Stimulated activated CD8-positive, alpha-beta memory T cell treated with anti-CD3 and anti-CD28 coated beads, Interleukin-12 subunit alpha, Interleukin-12 subunit beta, amount 100 ng/mL, for 4 hours (primary cell): Measurements from ENCODE around the gene ZNF488.
"Not testable (repeated sequence)": the region's sequence is repeated elsewhere in the genome, so short reads cannot be mapped to it uniquely, and the experiment has no call there.

Experiments
- DNase-seq: peaks from one replicate; pipeline ENCODE4 v3.0.0-alpha.2; 2020; ENCODE audit warnings: low read depth

ZNF488 gene

GRCh38 chr10:47409866-47410256 is 25.8 kb upstream of the ZNF488 start:
- no peak for DNase-seq

DNA sequence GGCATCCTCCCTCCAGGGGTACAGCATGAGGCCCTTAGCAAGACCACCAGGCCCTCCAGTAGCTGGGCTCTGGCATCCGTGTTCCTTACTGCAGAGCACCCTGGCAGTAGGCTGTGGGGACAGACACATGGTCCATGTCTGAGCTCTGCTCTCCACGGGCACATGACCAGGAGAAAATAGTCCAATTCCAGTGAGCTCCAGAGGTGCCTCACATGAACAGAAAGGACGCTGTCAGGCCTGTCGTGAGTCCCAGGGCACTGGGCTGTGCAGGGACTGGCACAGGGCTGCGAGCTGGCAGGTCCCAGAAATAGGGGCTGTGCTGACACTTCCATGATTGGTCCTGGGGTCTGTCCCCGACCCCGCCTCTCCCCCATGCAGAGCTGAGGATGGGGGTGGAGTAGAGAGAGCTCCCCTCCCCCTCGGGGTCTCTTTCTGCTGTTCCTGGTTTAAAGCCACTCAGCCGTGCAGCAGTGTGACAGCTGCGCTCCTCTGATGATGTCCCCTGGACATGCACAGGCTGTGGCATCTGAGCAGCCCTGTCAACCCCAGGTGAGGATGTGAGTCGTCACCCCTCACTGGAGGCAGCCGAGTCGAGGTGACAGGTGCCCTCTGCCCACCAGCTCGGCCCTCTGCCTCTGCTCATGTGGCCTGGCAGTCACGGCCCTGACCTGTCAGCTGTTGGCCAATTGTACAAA is 25.2 kb upstream of the ZNF488 start:
- no peak for DNase-seq

DNA sequence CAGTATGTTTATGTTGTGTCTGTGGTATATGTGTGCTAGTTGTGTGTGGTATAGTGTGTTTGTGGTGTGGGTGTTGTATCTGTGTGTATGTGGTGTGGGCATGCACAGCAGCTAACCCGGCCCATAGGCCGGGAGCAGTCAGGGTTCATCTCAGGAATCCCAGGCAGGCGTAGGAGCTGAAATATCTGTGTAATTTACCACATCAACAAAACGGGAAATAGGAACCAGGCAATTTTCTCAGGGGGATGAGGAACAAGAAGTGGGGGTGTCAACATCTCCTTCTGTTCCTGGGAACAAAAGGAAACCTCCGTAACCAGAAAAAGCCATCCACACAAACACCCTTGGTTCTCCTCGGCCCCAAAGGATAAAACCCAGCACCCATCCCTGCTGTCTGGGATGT is 24.5 kb upstream of the ZNF488 start:
- no peak for DNase-seq

DNA sequence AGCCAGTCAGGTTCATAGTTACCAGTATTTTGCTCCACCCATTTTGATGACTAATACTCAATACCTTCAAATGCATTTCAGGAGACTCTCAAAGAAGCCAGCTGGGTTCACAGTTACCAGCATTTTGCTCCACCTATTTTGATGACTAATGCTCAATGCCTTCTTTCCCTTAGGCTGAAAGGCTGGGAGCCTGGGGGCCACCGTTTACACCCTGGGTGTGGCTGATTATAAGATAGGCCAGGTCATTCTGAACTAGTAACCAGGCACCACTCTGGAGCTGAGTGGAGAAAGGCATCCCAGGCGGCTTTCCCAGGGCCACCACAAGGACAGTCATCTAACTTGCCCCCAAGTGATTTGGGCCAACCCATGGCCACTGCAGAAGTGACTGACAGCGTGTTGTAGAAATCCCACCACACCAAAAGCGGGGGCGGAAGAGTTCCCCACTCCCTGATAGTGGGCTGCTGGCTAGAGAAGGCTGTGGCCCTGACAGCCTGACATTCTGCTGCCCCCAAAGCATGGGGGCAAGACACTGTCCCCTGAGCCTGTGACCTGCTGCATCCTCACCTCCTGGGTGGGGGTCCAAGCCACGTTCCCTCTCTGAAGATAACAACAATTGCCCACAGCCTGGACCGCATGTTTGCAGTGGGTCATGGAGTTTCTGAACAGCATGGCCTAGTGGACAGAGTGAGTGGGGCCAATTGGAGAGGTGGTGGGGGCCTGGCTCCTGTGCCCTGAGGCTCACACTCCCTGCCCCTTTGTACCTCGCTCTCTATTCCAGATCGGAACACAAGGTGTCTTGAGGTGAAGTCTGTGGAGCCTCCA is 23.0 kb upstream of the ZNF488 start:
- DNase-seq: no peak

GRCh38 chr10:47406548-47406869 is 22.4 kb upstream of the ZNF488 start:
- DNase-seq: no peak

GRCh38 chr10:47405857-47406547 is 21.9 kb upstream of the ZNF488 start:
- no peak for DNase-seq

DNA sequence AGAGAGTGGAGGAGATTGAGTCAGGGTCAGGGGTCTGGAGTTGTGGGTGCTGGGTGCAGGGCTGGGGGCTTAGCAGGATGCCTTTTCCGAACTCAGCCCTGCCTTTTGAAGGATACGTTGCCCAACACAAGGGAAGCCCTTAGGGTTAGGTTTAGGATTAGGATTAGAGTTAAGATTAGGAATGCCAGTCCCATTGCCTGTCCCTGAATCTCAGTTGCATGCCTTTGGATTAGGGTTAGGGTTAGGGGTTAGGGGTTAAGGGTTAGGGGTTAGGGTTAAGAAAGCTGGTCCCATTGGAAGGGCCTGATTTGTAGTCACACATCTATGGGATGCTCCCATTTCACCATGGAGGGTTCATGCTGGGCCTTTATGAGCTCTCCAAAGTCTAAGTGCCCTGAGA is 20.8 kb upstream of the ZNF488 start:
- DNase-seq: no peak

GRCh38 chr10:47404446-47404845 is 20.4 kb upstream of the ZNF488 start:
- DNase-seq: no peak

DNA sequence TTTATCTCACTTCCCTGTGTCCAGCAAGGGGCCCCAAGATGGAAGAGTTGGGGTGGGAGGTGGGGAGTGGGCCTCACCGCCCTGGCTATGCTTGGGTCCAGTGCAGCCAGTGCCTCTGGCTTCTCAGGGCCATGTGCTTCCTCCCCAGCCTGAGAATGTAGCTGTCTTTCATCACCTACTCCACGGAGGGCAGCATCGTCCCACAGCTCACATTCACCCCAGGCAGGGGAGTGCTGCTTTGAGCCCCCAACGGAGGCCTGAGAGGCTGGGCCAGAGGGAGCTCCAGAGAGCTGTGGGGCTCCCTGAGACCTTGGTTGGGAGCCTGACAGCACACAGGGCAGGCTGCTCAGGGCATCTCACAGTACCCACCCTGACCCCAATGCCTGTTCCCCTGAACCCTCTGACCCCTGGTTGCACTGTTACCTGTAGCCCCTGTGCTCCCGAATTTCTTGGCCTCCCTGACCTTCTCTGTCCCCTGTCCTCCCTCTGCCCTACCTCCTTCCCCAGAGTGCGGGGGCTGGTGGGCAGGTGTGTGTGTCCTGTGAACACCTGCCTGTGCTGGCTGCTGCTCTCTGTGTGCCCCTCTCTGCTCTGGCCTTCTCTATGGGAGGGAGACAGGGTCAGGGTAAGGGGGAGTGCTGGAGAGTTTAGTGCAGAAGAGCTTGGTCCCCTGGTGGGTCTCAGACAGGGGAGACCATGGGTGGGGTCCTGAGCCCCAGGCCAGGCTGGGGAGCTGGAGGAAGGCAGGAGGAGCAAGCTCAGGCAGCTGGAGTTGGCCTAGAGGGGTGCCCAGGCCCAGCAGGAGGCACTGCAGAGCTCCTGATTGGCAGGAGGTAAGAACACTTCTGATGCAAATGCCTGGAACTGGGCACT is 19.6 kb upstream of the ZNF488 start:
- DNase-seq: no peak

- no peak for DNase-seq
Measured at GRCh38 chr10:47402641-47403301, 18.7 kb upstream of the ZNF488 start.

DNA sequence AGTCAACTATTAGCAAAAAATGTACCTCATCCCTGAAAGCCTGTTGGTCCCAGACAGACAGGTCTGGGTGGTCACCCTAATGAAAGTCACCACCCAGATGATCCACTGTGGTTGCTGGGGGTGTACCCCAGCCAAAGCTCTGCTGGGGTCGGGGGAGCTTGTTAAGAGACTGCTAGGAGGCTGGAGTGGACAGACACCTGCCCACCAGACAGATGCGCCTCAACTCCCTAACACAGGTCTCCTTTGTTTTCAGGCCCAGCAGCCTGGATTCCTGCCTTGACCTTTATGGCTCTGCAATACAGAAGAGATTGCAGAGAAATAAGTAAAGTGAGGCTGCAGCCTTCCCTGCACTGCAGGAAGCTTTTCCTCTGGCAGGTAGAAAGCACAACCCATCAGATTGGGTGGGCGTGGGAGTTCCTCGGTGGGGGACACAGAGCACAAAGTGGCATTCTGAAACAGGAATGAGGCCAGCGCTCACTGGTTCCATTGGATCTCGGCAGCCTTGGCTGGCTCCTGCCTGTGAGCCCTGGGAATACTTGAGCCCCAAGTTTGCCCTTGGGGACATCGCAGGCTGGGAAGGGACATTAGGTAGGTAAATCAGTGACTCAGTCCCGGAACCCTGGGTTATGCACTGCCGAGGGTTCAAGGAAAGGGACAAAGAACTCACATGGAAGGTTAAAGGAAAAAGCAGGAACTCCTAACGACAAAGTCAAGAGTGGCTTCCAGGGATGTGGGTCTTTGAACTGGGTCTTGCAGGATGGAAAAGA is 18.0 kb upstream of the ZNF488 start:
- DNase-seq: no peak

- DNase-seq: no peak
Measured at GRCh38 chr10:47401210-47401609, 17.1 kb upstream of the ZNF488 start.

DNA sequence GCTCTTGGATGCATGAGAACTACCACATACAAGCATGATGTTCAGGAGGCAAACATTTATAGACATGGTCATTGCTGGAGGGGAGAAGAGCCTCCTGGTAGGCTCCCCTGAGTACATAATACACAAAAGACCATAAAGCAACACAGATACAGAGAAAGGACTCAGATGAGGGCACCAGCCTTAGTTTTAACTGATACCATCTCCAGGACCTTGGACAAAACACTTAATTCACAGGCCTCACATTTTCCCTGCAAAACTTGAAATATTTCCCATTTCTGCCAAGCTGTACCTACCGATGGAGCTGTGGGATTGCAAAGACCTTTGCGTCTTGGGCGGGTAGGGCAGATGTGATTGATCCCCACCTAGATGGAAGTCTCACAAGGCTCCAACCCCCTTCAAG is 16.7 kb upstream of the ZNF488 start:
- DNase-seq: no peak

- no peak for DNase-seq
Measured at GRCh38 chr10:47400251-47400650, 16.2 kb upstream of the ZNF488 start.

DNA sequence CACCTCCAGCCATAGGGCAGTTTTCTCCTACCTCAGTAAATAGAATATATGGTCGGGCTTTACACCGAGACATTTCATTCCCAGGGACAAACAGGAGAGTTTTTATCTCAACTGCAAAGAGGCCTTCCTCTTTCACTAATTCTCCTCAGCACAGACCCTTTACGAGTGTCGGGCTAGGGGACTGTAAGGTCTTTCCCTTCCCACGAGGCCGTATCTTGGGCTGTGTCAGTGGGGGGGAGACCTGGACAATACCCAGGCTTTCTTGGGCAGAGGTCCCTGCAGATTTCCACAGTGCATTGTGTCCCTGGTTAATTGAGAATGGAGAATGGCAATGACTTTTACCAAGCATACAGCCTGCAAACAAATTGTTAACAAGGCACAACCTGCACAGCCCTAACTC is 13.2 kb upstream of the ZNF488 start:
- no peak for DNase-seq

DNA sequence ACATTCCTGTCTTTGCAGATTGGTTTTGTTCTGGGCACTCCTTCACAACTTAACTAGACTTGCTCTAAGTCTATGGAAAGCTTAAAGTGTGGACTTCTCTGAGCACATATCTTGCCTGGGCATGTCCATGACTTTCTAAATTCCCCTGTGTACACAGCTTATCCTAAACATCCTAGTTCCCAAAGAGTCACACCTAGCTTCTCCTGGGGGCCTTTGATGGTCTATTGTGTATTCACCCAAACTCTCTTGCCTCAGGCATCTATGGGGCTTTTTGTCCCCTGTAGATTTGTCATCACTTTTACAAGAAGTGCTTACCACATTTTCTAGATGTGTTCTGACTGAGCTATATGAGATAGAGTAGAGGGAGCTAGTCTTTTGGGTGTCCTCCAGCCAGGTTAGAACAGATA is 12.2 kb upstream of the ZNF488 start:
- DNase-seq: no peak

GRCh38 chr10:47389619-47390018 is 5.5 kb upstream of the ZNF488 start:
- no peak for DNase-seq

DNA sequence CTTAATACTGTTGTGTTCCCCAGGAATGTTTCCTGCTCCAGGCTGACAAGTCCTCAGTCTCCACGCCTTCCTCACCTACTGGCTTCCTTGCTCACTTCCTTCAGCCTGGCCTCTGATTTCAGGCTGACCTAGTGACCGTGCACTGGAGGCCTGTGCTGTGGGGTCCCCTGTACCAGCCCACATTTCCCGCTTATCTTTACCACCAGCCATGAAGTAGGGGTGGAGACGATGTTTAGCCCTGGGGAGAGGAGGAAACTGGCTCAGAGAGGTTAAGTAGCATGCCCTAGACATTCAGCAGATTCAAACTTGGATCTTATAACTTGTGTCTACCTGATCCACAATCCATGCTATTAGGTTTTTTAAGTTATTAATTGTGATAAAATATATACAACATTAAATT is 4.8 kb upstream of the ZNF488 start:
- no peak for DNase-seq

DNA sequence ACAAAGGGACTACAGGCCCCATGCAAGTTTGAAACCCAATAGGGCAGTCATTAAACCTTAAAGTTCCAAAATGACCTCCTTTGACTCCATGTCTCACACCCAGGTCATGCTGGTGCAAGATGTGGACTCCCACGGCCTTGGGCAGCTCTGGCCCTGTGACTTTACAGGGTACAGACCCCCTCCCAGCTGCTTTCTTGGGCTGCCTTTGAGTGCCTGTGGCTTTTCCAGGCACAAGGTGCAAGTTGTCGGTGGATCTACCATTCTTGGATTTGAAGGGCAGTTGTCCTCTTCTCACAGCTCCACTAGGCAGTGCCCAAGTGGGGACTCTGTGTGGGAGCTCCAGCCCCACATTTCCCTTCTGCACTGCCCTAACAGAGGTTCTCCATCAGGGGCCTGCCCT is 2.0 kb upstream of the ZNF488 start:
- DNase-seq: not testable (repeated sequence)

DNA sequence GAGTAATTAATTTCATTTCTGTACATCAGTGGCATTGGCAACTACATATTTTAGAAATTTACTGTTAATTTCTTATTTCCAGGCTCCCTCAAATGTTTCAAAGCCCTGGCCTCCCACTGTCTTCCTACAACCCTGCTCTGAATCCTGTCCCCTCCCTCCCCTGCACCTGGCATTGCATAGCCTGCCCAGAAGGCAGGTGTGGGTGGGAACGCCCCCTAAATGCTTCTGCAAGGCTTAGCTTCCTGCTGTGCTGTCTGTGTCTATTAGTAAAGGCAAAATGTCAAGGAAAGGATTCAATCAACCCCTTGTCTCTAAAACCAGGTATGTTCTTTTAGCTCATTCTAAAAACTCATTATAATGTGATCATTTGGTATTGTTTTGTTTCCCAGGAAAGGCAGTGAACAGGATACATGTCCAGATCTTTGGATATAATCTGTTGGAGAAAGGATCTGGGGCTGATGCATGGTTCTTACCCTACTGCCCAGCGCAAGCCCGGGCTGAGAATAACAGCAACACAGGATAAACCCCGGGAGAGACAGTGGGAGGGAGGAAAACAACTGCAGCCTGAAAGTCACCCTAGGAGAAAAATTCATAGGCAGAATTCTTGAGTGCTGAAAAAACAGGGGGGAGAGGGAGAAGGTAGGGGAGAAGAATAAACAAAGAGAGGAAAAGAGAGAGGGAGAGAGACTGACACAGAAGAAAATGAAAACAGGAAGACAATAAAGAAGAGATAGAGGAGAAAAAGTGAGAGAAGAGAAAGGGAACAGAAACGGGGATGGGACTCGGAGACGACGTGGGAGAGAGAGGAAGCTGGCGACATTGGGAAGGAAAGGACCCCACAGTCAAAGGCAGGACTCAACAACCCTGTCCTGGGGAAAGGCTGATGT is 589 bp downstream of the ZNF488 start:
- DNase-seq: no peak
